GM12878 (cell line): Measurements from ENCODE around the gene FCN2. TPM values are rescaled to one million over a fixed set of nuclear protein-coding genes. Genes with fewer than 3 reads are reported as not detected.

Experiments
- ATAC-seq: fragments of 200-7000 bp; cut with Tn5 transposase; 3 replicates; pipeline ENCODE4 v1.9.1; 2020; ENCODE audit warnings: mild to moderate bottlenecking, moderate library complexity
- BruUV-seq: library from RNA; stranded (reverse); fragments of 400-500 nt; replicated peaks from 2 replicates; lab custom pipeline; 2021; lab: Mats Ljungman, UMichigan
- CTCF ChIA-PET: fragments of 300-600 bp; sonication (Branson Sonifier 250); formaldehyde crosslinking; extraction: SDS; loops from one replicate; lab custom pipeline; 2021; ENCODE audit warnings: inconsistent platforms; lab: Yijun Ruan, JAX
- POLR2A ChIA-PET: fragments of 350-600 bp; formaldehyde crosslinking; extraction: SDS; loops from one replicate; lab custom pipeline; 2021; ENCODE audit warnings: inconsistent platforms; lab: Charles Lee
- RAD21 ChIA-PET: fragments of 300-600 bp; sonication (Branson Sonifier 250); formaldehyde crosslinking; loops from one replicate; lab custom pipeline; 2023; ENCODE audit warnings: antibody characterized with exemption; ENCODE audit not compliant: unreplicated experiment; lab: Charles Lee
- SMC1A ChIA-PET: fragments of 300-600 bp; sonication (Branson Sonifier 250); formaldehyde crosslinking; loops from one replicate; lab custom pipeline; 2023; ENCODE audit not compliant: unreplicated experiment, uncharacterized antibody; lab: Charles Lee
- DNase-seq: peaks from one replicate; pipeline ENCODE4 v3.0.0-alpha.2; 2011; ENCODE audit warnings: low read depth, low spot score
- FAIRE-seq: peaks from 3 replicates; lab custom pipeline; 2011; peaks lifted over from hg19 to GRCh38; lab: Jason Lieb, UNC
- H2AFZ ChIP-seq: 2 replicates; pipeline ENCODE4 v1.6.0; 2011; ENCODE audit warnings: low read depth, low read length, control low read depth; ENCODE audit not compliant: control insufficient read depth
- H3K27ac ChIP-seq: 2 replicates; pipeline ENCODE4 v1.5.1; 2011; ENCODE audit warnings: control low read depth; ENCODE audit not compliant: control insufficient read depth, insufficient read depth
- H3K27me3 ChIP-seq, 2 experiments: replicated peaks in 1 of 2; 2 replicates each; pipeline versions ENCODE4 v1.6.0 to v1.6.1; 2011; ENCODE audit warnings: low read length in 1 of 2; ENCODE audit not compliant: control insufficient read depth in 2 of 2, insufficient read depth in 2 of 2
- H3K36me3 ChIP-seq, 2 experiments: 2 replicates each; pipeline ENCODE4 v1.5.1; 2011; ENCODE audit warnings: low read length in 1 of 2; ENCODE audit not compliant: control insufficient read depth in 2 of 2, insufficient read depth in 2 of 2
- H3K4me1 ChIP-seq: 2 replicates; pipeline ENCODE4 v1.6.1; 2011; ENCODE audit warnings: mild to moderate bottlenecking, low read length, moderate library complexity, mixed read lengths; ENCODE audit not compliant: control insufficient read depth, insufficient read depth
- H3K4me2 ChIP-seq: 2 replicates; pipeline ENCODE4 v1.6.0; 2011; ENCODE audit warnings: control low read depth; ENCODE audit not compliant: control insufficient read depth, insufficient read depth
- H3K4me3 ChIP-seq: fragments of 200-600 bp; sonication (generic); 2 replicates; pipeline ENCODE4 v1.5.1; 2016
- H3K79me2 ChIP-seq: 2 replicates; pipeline ENCODE4 v1.6.0; 2011; ENCODE audit warnings: low read length; ENCODE audit not compliant: control insufficient read depth, insufficient read depth
- H3K9ac ChIP-seq: 2 replicates; pipeline ENCODE4 v1.8.0; 2011; ENCODE audit warnings: low read length, control low read depth, mixed read lengths; ENCODE audit not compliant: control insufficient read depth, insufficient read depth
- H3K9me3 ChIP-seq: replicated peaks from 3 replicates; pipeline ENCODE4 v1.5.1; 2011; ENCODE audit warnings: mild to moderate bottlenecking, low read length; ENCODE audit not compliant: control insufficient read depth, insufficient read depth
- H4K20me1 ChIP-seq: 2 replicates; pipeline ENCODE4 v1.6.0; 2011; ENCODE audit not compliant: control insufficient read depth, insufficient read depth
- ATF3 ChIP-seq: IDR thresholded peaks from 2 replicates; pipeline ENCODE4 v1.6.1; 2011; ENCODE audit warnings: low read depth, mild to moderate bottlenecking, low read length, moderate library complexity, borderline replicate concordance; ENCODE audit errors: extremely low read depth
- CUX1 ChIP-seq: IDR thresholded peaks from 2 replicates; pipeline ENCODE4 v1.6.1; 2012; ENCODE audit warnings: improper control_type of control experiment, low read depth, low read length; ENCODE audit not compliant: insufficient replicate concordance
- ESRRA ChIP-seq: IDR thresholded peaks from 2 replicates; pipeline ENCODE4 v1.6.1; 2012; ENCODE audit warnings: mild to moderate bottlenecking, low read length, improper control_type of control experiment
- EZH2 ChIP-seq: IDR thresholded peaks from 2 replicates; pipeline ENCODE4 v1.6.1; 2012; ENCODE audit warnings: low read depth, mild to moderate bottlenecking, control low read depth, inconsistent platforms, low read length, borderline replicate concordance; ENCODE audit not compliant: control insufficient read depth
- FOXK2 ChIP-seq: fragments of 450-650 bp; IDR thresholded peaks from 2 replicates; pipeline ENCODE4 v1.6.1; 2017; ENCODE audit warnings: mild to moderate bottlenecking, moderate library complexity
- HDAC2 ChIP-seq: fragments of 200-600 bp; sonication (generic); IDR thresholded peaks from 2 replicates; pipeline ENCODE4 v1.6.1; 2017
- PAX8 ChIP-seq: fragments of 450-650 bp; IDR thresholded peaks from 2 replicates; pipeline ENCODE4 v1.6.1; 2017; ENCODE audit warnings: mild to moderate bottlenecking, moderate library complexity
- POLR2AphosphoS5 ChIP-seq: IDR thresholded peaks from 2 replicates; pipeline ENCODE4 v1.6.1; 2011; ENCODE audit warnings: mild to moderate bottlenecking, low read length, inconsistent platforms
- RCOR1 ChIP-seq: conservative IDR thresholded peaks from 2 replicates; pipeline ENCODE4 v1.6.1; 2012; ENCODE audit warnings: low read depth, low read length, improper control_type of control experiment
- RELA ChIP-seq: fragments of 450-650 bp; IDR thresholded peaks from 2 replicates; pipeline ENCODE4 v1.8.0; 2014; ENCODE audit warnings: borderline replicate concordance; ENCODE audit not compliant: partially characterized antibody
- RELB ChIP-seq: fragments of 450-650 bp; IDR thresholded peaks from 2 replicates; pipeline ENCODE4 v1.6.1; 2017; ENCODE audit warnings: low read depth, mild to moderate bottlenecking, moderate library complexity
- RUNX3 ChIP-seq: IDR thresholded peaks from 2 replicates; pipeline ENCODE4 v1.6.1; 2012; ENCODE audit warnings: low read length, inconsistent platforms
- SIN3A ChIP-seq: IDR thresholded peaks from 2 replicates; pipeline ENCODE4 v1.6.1; 2012; ENCODE audit warnings: low read depth, low read length, improper control_type of control experiment
- SMC3 ChIP-seq: IDR thresholded peaks from 2 replicates; pipeline ENCODE4 v1.6.1; 2011; ENCODE audit warnings: low read length, improper control_type of control experiment, borderline replicate concordance
- ZBTB11 ChIP-seq: fragments of 450-650 bp; formaldehyde crosslinking; IDR thresholded peaks from 2 replicates; pipeline ENCODE4 v1.5.0; 2022; ENCODE audit warnings: mild to moderate bottlenecking, missing genetic modification characterization
- ZNF622 ChIP-seq: fragments of 450-650 bp; IDR thresholded peaks from 2 replicates; pipeline ENCODE4 v1.6.1; 2017; ENCODE audit warnings: mild to moderate bottlenecking, inconsistent platforms
- WGBS: methylation state at CpG from one replicate; pipeline ENCODE4 v1.1.6; 2016; ENCODE audit warnings: low lambda C conversion rate; ENCODE audit not compliant: insufficient replicate concordance, insufficient coverage; ENCODE audit errors: missing lambda C conversion rate; 5-methylcytosine and 5-hydroxymethylcytosine counted together
- in situ Hi-C: fragments of 300-500 bp; cut with MboI; formaldehyde crosslinking; loops from 9 replicates; pipeline ENCODE4 v1.14.3; 2018; ENCODE audit warnings: mixed read lengths
- intact Hi-C: fragments of 100-400 bp; cut with micrococcal nuclease; formaldehyde crosslinking; loops from one replicate; pipeline ENCODE4 v1.14.2; 2022; ENCODE audit not compliant: unreplicated experiment
- polyA plus RNA-seq, 11 experiments: library from polyadenylated mRNA; depleted of rRNA in 4 of 11; unstranded in 6 of 11; stranded (reverse) in 5 of 11; fragments of >200 nt; fragmentation: Nextera tagmentation in 4 of 11; fragmentation: Illumina TruSeq in 1 of 11; extraction: Ambion mirVana in 4 of 11; extraction: Trizol in 1 of 11; gene quantifications; 1 replicate in 1 of 11; 2 replicates in 10 of 11; pipeline versions ENCODE4 v1.2.1 to v1.2.3, GENCODE V29; 2011 to 2016; ENCODE audit warnings: inconsistent platforms in 2 of 11, missing spikeins in 2 of 11, low read depth in 1 of 11
- total RNA-seq, 4 experiments: library from RNA; depleted of rRNA in 3 of 4; stranded (reverse); fragments of >200 nt in 3 of 4; fragmentation: Illumina TruSeq in 1 of 4; extraction: Trizol in 1 of 4; gene quantifications; 2 replicates each; pipeline versions ENCODE4 v1.2.1 to v1.2.3, GENCODE V29; 2013 to 2021

The FCN2 gene
- total and polyA plus RNA-seq, 10 of the 15 experiments (the other 5 are each of a cell fraction or from before 2014, with no cell fraction given) = not detected

- WGBS = 39% methylated on average over 6 of the region's 6 CpGs
- BruUV-seq = no TSS peak
- Histone ChIP-seq H2AFZ (no peak overlapping the region), H3K27ac (no peak overlapping the region), H3K4me2 (no peak overlapping the region), H3K79me2 (no peaks in the 10 kb centered on the region), H3K36me3 (no peaks in the 10 kb centered on the region), H3K9me3 (peaks cover 10% of the 10 kb centered on the region), H3K4me1 (peaks cover 20% of the 10 kb centered on the region), H3K9ac (no peak overlapping the region), H4K20me1 (no peaks in the 10 kb centered on the region), H3K4me3 (no peak overlapping the region), H3K27me3 (no peaks in the 10 kb centered on the region)
- FAIRE-seq (no peak), ATAC-seq (no peak), DNase-seq (no peak)
- CTCF ChIA-PET = no interaction called here
- POLR2A ChIA-PET = no interaction called here
- intact Hi-C loops (no loop called here), in situ Hi-C loops (no loop called here)
- RAD21 ChIA-PET = no interaction called here
- SMC1A ChIA-PET = no interaction called here
- TF ChIP-seq FOXK2 = no peak
- no peak for TF ChIP-seq RCOR1
- no peak for TF ChIP-seq ZBTB11 (CRISPR knock-in tag)
- TF ChIP-seq RELA = no peak
- no peak for TF ChIP-seq ZNF622
- no peak for TF ChIP-seq PAX8
- TF ChIP-seq SIN3A = no peak
- TF ChIP-seq EZH2 = no peak
- no peak for TF ChIP-seq RELB
- TF ChIP-seq CUX1 = no peak
- TF ChIP-seq ATF3 = no peak
- no peak for TF ChIP-seq RUNX3
- no peak for TF ChIP-seq POLR2AphosphoS5
- TF ChIP-seq SMC3 = no peak
- TF ChIP-seq ESRRA = no peak
- no peak for TF ChIP-seq HDAC2
Observed at GRCh38 chr9:134853893-134854292, 26.7 kb upstream of the FCN2 start.
